ENCODE data around the gene SNORC.

SNORC gene

DNA sequence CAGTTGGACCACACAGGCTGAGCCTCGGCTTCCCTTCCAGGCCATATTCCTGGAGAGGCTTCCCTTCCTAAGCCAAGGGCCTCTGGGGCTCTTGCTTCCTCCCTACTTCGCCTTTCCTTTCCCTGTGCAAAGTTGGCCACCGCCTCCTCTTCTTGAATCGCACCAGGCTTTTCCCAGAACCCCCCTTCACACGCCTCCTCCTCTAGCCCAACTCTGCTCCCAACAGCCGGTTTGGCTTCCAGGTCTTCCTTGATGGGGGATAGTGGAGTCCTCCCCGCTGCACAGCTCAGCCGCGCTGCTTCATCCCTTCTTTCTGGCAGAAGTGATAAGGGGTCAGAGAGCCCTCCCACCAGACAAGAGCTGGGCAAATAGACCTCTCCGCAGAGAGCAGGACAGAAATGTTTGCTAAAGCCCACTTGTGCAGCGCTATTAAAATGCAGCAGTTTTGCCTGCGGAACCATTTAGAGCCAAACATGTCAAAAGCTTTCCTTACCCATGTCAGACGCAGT, 56.4 kb downstream of the SNORC start:
- DNase-seq (ENCODE audit: low spot score), result no peak

DNA sequence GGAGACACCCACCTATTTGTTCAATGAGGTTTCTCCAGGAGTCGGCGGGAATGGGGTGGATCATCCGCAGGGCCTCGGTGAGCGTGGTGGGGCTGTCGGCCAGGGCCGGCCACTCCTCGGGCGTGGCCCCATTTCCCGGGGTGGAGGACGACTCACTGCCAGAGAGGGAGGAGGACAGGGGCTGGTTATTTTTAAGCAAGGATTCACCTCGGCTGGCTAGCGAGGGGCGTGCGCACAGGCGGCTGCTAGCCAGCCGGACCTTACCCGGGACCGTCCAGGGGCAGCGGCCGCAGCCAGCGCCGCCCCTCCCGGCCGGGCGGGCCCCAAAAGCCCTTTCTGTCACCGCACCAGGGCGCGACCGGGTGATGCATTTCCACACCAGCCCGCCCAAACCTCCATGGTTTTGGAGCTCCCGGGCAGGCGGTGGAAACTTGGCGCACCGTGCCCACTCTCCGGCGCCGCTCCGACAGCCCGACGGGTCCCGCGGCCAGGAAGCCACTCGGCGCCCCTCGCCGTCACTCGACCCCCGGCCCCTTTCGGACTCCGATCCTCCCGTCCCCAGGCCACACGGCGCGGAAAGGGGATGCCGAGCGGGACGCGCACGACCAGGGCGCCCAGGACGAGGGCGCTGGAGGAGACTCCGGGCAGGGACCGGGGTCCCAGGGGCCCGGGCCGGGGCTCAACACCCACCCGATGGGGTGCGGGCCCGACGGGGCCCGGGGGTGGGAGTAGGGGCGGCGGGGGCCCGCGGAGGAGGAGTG, 57.1 kb downstream of the SNORC start:
- no peak for DNase-seq (ENCODE audit: low spot score)

DNA sequence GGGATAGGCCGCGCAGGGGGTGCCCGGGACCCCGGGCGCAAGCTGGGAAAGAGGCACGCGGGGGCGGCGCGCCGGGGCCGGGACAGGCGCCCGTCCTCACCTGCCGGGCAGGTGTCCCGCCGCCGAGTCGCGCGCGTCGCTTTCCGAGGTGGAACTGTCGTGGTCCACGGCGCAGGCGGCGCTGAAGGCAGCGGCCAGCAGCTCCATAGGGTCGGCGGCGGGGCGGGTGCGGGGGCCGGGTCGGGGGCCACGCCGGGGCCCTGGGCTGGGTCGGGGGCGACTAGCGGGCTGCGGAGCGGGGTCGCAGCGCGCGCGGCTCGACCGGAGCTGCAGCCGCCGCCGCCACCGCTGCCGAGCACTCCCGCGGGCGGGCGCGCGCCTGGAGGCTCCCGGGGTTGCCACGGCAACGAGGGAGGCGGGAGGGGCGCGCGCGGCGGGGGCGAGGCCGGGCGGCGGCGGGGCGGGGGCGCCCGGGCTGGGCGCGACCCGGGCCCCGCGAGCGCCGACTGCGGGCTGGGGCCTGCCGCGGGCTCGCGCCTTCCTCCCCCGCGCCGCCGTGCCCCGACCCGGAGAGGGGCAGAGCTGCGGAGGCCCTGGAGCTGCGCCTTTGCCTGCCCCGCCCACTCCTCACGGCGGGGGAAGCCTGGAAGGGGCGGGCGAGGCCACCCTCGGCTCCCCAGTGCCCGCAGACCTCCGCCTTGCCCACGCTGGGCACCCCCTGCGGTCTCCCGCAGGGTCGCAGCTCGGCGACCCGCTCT, 57.9 kb downstream of the SNORC start:
- no peak for DNase-seq (ENCODE audit: low spot score)
